Measurements from ENCODE around the gene MUC12. TPM values are rescaled to one million over a fixed set of nuclear protein-coding genes. Genes with fewer than 3 reads are reported as not detected.
"Not testable (repeated sequence)": the region's sequence is repeated elsewhere in the genome, so short reads cannot be mapped to it uniquely, and the experiment has no call there.

MUC12 gene, protein sequence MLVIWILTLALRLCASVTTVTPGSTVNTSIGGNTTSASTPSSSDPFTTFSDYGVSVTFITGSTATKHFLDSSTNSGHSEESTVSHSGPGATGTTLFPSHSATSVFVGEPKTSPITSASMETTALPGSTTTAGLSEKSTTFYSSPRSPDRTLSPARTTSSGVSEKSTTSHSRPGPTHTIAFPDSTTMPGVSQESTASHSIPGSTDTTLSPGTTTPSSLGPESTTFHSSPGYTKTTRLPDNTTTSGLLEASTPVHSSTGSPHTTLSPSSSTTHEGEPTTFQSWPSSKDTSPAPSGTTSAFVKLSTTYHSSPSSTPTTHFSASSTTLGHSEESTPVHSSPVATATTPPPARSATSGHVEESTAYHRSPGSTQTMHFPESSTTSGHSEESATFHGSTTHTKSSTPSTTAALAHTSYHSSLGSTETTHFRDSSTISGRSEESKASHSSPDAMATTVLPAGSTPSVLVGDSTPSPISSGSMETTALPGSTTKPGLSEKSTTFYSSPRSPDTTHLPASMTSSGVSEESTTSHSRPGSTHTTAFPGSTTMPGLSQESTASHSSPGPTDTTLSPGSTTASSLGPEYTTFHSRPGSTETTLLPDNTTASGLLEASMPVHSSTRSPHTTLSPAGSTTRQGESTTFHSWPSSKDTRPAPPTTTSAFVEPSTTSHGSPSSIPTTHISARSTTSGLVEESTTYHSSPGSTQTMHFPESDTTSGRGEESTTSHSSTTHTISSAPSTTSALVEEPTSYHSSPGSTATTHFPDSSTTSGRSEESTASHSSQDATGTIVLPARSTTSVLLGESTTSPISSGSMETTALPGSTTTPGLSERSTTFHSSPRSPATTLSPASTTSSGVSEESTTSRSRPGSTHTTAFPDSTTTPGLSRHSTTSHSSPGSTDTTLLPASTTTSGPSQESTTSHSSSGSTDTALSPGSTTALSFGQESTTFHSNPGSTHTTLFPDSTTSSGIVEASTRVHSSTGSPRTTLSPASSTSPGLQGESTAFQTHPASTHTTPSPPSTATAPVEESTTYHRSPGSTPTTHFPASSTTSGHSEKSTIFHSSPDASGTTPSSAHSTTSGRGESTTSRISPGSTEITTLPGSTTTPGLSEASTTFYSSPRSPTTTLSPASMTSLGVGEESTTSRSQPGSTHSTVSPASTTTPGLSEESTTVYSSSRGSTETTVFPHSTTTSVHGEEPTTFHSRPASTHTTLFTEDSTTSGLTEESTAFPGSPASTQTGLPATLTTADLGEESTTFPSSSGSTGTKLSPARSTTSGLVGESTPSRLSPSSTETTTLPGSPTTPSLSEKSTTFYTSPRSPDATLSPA (N-terminal part only)
- total RNA-seq: 1 to 10 TPM in 1 of 2 experiments, under 1 TPM in 1; 0.48 to 1.0 TPM

DNA sequence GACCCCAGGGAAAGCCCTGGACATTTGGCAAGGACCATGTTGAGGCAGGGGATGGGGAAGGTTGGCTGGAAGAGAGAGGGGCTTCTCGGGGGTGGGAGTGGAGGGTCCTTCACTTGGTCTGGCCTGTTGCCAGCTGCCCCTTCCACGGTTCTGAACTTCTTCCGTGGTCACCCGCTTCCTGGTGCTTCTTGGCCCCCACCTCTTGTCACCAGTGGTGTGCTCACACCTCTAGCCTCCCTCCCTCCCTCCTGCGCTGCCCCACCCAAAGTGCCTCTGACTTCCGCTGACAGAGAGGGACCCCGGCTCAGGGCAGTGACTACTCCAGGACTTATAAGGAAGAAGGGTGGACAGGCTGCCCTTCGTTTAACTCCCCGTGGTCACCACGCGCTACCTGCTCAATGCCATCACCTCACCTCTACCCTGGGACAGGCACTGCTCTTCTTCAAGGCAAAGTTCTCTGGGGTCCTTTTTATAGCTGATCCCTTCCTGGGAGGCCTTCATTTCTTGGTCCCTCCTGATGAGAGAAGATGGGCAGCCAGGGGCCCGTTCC lies at the start of gene MUC12:
Gene MUC12, plus strand, starts transcription at position 500 of the 550 bp plus-strand sequence. CDS start 58 bp downstream, outside the sequence.
- Mint-ChIP-seq H3K4me3 (no peak within 1 kb of the TSS), H3K4me1 (ENCODE audit: low read depth) (peaks cover 15% of the 10 kb centered on the region), H3K27me3 (peaks cover 39% of the 10 kb centered on the region), H3K27ac (no peak within 1 kb of the TSS), H3K9me3 (peaks cover 2% of the 10 kb centered on the region), H3K36me3 (peaks cover 1% of the 10 kb centered on the region)
- ChIA-PET POLR2A (no interaction called here), CTCF (no interaction called here)
- intact Hi-C loops (cut with micrococcal nuclease): loop anchor here (5.0 kb wide), 2 partner anchors 72 to 108 kb away; partner anchors contain the start of gene ACHE
- DNase-seq: no peak

DNA sequence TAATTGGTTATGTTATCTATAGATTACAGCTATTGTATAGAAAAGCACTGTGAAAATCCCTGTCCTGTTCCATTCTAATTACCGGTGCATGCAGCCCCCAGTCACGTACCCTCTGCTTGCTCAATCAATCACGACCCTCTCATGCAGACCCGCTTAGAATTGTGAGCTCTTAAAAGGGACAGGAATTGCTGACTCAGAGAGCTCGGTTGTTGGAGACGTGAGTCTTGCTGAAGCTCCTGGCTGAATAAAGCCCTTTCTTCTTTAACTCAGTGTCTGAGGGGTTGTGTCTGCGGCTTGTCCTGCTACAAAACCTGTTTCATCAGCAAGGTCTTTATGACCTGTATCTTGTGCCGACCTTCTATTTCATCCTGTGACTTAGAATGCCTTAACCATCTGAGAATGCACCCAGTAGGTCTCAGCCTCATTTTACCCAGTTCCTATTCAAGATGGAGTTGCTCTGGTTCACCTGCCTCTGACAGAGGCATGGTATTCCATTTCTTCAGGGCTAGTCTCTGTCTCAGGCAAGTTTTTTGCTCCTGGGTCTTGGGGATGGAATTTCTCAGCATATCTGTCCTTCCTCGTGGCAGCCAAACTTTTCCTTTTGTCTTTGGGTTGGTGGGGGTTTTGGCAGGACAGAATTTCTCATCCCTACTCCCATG lies 49.5 kb upstream of the MUC12 start:
- H3K27me3 Mint-ChIP-seq; DNase-seq; H3K4me3 Mint-ChIP-seq; intact Hi-C loops (cut with micrococcal nuclease); H3K9me3 Mint-ChIP-seq; H3K36me3 Mint-ChIP-seq; CTCF ChIA-PET; H3K4me1 Mint-ChIP-seq (ENCODE audit: low read depth); H3K27ac Mint-ChIP-seq; POLR2A ChIA-PET: not testable (repeated sequence)

DNA sequence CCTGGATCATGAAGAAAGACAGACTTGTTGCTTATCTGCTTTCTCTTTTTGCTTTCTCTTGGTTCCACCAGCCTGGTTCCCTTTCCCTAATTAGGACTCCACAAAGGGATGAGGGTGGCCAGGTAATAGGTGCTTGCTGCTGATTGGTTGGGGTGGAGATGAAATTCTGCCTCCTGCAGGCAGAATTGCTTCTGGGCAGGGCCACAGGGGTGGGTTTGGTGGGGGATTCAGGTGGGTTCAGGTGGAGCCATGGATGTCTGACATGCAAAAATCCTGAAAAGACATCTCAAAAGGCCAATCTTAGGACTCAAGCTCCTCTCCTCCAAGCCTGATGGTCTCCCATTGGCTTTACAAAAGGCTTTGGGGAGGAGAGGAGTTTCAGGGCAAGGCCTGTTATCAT lies 48.3 kb upstream of the MUC12 start:
- peaks cover 9% of the 10 kb centered on the region for H3K27me3 Mint-ChIP-seq
- intact Hi-C loops (cut with micrococcal nuclease): no loop called here
- no peak for DNase-seq
- no peak overlapping the region for H3K27ac Mint-ChIP-seq
- no peaks in the 10 kb centered on the region for H3K9me3 Mint-ChIP-seq
- H3K36me3 Mint-ChIP-seq: no peaks in the 10 kb centered on the region
- ChIA-PET POLR2A (no interaction called here), CTCF (no interaction called here)
- H3K4me1 Mint-ChIP-seq (ENCODE audit: low read depth): no peaks in the 10 kb centered on the region
- H3K4me3 Mint-ChIP-seq: no peak overlapping the region

DNA sequence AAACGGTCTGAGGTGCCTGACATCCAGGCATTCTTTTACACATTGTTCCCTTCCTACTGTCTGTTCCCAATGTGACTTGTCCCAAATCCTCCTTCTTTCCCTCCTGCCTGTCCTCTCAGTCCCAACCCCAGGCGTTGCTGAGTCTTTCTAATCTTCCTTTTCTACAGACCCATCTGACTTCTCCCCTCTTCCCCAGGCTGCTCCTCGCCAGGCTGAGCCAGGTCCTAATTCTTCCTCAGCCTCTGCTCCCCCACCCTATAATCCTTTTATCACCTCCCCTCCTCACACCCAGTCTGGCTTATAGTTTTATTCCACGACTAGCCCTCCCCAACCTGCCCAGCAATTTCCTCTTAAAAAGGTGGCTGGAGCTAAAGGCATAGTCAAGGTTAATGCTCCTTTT lies 45.7 kb upstream of the MUC12 start:
- H3K4me1 Mint-ChIP-seq (ENCODE audit: low read depth); H3K27me3 Mint-ChIP-seq; CTCF ChIA-PET; intact Hi-C loops (cut with micrococcal nuclease); POLR2A ChIA-PET; H3K27ac Mint-ChIP-seq; H3K36me3 Mint-ChIP-seq; H3K4me3 Mint-ChIP-seq; DNase-seq; H3K9me3 Mint-ChIP-seq: not testable (repeated sequence)

DNA sequence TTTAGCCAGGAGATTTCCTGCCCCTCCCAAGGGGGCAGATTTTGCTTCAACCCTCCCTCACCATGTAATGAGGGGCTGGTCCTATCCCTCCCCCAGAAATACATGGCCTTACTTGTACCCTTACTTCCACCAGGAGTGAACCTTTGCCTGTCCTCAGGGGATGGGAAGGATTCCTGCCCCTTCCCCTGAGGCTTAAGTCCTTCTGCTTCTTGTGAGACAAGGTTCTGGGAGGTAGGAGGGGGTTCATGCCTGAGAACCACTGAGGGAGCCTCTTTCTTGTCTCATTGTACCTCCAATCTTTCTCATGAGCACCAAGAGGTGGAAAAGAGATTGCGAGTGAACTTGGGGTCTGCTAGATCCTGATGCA lies 39.6 kb upstream of the MUC12 start:
- POLR2A ChIA-PET: no interaction called here
- H3K36me3 Mint-ChIP-seq: no peaks in the 10 kb centered on the region
- no peak overlapping the region for H3K4me3 Mint-ChIP-seq
- intact Hi-C loops (cut with micrococcal nuclease): no loop called here
- CTCF ChIA-PET: no interaction called here
- no peaks in the 10 kb centered on the region for H3K4me1 Mint-ChIP-seq (ENCODE audit: low read depth)
- no peak overlapping the region for H3K27ac Mint-ChIP-seq
- no peak for DNase-seq
- peaks cover 5% of the 10 kb centered on the region for H3K9me3 Mint-ChIP-seq
- peaks cover 5% of the 10 kb centered on the region for H3K27me3 Mint-ChIP-seq

DNA sequence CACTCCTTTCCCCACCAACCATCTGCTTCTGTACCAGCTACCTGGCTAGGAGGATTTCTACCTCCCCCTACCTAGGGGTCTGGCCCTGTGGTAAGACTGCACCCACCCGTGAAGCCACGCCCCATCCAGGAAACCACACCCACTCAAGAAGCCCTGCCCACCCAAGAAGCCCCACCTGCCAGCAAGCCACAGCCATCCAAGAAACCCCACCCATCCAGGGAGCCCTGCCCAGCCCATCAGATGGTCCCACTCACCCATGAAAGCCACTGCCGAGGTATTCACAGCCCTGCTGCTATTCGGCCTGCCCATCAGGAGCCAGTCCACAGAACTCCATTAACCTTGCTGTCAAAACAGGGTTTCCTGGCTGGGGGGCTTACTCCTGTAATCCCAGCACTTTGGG lies 35.6 kb upstream of the MUC12 start:
- no peak overlapping the region for H3K4me3 Mint-ChIP-seq
- H3K4me1 Mint-ChIP-seq (ENCODE audit: low read depth): no peaks in the 10 kb centered on the region
- no peak for DNase-seq
- H3K27ac Mint-ChIP-seq: no peak overlapping the region
- peaks cover 5% of the 10 kb centered on the region for H3K9me3 Mint-ChIP-seq
- H3K36me3 Mint-ChIP-seq: no peaks in the 10 kb centered on the region
- peaks cover 10% of the 10 kb centered on the region for H3K27me3 Mint-ChIP-seq
- CTCF ChIA-PET: no interaction called here
- intact Hi-C loops (cut with micrococcal nuclease): no loop called here
- POLR2A ChIA-PET: no interaction called here

DNA sequence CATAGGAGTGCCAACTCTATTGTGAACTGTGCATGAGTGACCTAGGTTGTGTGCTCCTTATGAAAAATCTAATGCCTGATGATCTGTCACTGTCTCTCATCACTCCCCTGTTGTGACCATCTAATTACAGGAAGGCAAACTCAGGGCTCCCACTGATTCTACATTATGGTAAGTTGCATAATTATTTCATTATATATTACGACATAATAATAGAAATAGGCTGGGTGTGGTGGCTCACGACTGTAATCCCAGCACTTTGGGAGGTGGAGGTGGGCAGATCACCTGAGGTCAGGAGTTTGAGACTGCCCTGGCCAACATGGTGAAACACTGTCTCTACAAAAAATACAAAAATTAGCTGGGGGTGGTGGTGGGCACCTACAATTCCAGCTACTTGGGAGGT lies 34.0 kb upstream of the MUC12 start:
- H3K27ac Mint-ChIP-seq; DNase-seq; CTCF ChIA-PET; H3K4me3 Mint-ChIP-seq; H3K4me1 Mint-ChIP-seq (ENCODE audit: low read depth); H3K27me3 Mint-ChIP-seq; POLR2A ChIA-PET; H3K36me3 Mint-ChIP-seq; intact Hi-C loops (cut with micrococcal nuclease): not testable (repeated sequence)
- peaks cover 17% of the 10 kb centered on the region for H3K9me3 Mint-ChIP-seq

DNA sequence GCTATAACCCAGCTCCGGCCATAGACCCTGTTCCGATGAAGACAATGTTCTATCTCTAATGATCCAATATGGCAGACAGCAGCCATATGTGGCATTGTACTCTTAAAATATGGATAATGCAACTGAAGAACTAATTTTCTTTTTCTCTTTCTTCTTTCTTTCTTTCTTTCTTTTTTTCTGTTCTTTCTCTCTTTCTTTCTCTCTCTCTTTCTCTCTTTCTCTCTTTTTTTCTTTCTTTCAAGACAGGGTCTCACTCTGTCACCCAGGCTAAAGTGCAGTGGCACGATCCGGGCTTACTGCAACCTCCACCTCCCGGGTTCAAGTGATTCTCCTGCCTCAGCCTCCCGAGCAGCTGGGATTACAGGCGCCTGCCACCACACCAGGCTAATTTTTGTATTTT lies 33.2 kb upstream of the MUC12 start:
- H3K27me3 Mint-ChIP-seq; H3K27ac Mint-ChIP-seq; intact Hi-C loops (cut with micrococcal nuclease); H3K4me1 Mint-ChIP-seq (ENCODE audit: low read depth); CTCF ChIA-PET; H3K4me3 Mint-ChIP-seq; H3K36me3 Mint-ChIP-seq; DNase-seq; POLR2A ChIA-PET: not testable (repeated sequence)
- peaks cover 17% of the 10 kb centered on the region for H3K9me3 Mint-ChIP-seq

DNA sequence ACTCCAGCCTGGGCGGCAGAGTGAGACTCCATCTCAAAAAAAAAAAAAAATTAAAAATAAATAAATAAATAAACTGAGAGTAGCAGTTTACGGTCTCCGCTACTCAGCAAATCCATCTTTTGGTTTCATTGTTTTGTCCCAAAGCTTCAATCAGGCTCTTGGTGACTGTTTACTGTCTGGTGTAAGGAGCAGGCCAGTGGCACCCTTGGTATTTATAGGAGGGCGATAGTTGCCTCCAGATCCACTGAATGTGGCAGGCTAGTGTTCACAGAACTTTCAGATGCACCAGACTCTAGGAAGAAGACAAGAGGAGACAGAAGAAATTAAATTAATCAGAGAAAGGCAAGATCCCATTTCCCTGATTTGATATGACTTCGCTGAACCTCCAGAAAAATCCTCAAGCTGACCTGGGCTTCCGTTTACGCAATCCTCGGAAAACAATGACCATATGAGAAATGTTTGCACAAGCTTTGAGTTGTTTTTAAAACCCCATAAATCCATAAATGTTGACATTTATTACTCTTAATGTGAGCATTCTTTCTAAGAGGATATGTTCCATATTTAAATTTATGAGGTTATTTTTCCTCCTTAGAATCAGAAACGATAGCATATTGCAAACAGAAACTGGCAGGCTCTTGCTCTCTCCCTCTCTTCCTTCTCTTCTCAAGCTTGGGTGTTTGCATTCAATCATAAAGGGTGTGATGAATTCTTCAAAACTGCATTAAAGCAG lies 27.2 kb upstream of the MUC12 start:
- Mint-ChIP-seq H3K36me3 (no peaks in the 10 kb centered on the region), H3K9me3 (peaks cover 12% of the 10 kb centered on the region), H3K4me1 (ENCODE audit: low read depth) (no peaks in the 10 kb centered on the region), H3K27ac (no peak overlapping the region), H3K4me3 (no peak overlapping the region), H3K27me3 (peaks cover 12% of the 10 kb centered on the region)
- CTCF ChIA-PET: no interaction called here
- intact Hi-C loops (cut with micrococcal nuclease): no loop called here
- DNase-seq: no peak
- POLR2A ChIA-PET: no interaction called here

DNA sequence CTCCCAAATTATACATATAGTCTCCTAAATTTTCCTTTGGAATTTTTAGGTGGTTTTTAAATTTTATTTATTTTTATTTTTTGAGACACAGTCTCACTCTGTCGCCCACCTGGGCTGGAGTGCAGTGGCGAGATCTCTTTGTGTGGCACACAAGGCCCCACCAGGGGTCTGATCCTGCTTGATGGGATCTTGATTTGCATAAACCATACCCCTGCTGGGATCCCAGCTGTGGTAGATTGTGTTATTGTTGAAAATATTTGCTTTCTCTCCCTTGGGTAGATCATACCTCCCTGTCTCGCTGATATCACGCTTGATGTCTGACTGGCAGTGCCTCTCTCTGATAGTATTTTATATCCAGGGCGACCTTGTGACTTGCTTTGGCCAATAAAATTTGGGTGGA lies 25.7 kb upstream of the MUC12 start:
- Mint-ChIP-seq H3K36me3 (no peaks in the 10 kb centered on the region), H3K4me1 (ENCODE audit: low read depth) (no peaks in the 10 kb centered on the region), H3K4me3 (no peak overlapping the region), H3K27me3 (peaks cover 12% of the 10 kb centered on the region), H3K9me3 (peaks cover 12% of the 10 kb centered on the region), H3K27ac (no peak overlapping the region)
- CTCF ChIA-PET: no interaction called here
- intact Hi-C loops (cut with micrococcal nuclease): no loop called here
- DNase-seq: no peak
- POLR2A ChIA-PET: no interaction called here

DNA sequence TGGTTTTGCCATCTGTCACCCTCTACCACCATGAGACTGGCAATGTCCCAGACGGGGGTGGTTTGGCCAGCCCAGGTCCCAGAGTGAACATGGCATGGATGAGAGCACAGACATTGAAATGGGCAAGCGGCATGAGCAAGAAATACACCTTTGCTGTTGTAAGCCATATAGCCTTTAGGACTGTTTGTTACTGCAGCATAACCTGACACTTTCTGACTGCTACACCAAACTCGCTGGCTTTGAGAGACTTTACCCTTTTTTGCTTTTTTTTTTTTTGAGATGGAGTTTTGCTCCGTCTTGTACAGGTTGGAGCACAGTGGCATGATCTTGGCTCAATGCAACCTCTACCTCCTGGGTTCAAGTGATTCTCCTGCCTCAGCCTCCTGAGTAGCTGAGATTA lies 25.2 kb upstream of the MUC12 start:
- Mint-ChIP-seq H3K4me3 (no peak overlapping the region), H3K36me3 (no peaks in the 10 kb centered on the region), H3K4me1 (ENCODE audit: low read depth) (no peaks in the 10 kb centered on the region), H3K27ac (no peak overlapping the region), H3K27me3 (peaks cover 14% of the 10 kb centered on the region), H3K9me3 (peaks cover 11% of the 10 kb centered on the region)
- intact Hi-C loops (cut with micrococcal nuclease): no loop called here
- no peak for DNase-seq
- ChIA-PET POLR2A (no interaction called here), CTCF (no interaction called here)

All from activated CD4-positive, alpha-beta memory T cell treated with anti-CD3 and anti-CD28 coated beads for 36 hours (primary cell).